Measurements from ENCODE around the gene FOXO6.

- no peak for TF ChIP-seq FOXO4 (CRISPR knock-in tag; conservative IDR thresholded peaks at IDR 0.05)
- TF ChIP-seq MLX (CRISPR knock-in tag; IDR thresholded peaks at IDR 0.05) = no peak
- no peak for TF ChIP-seq CREB1 (IDR thresholded peaks at IDR 0.05)
- no peak for TF ChIP-seq CREB1 (CRISPR knock-in tag; IDR thresholded peaks at IDR 0.05)
- TF ChIP-seq DDIT3 (CRISPR knock-in tag; IDR thresholded peaks at IDR 0.05) = no peak
These were observed 43.1 kb upstream of the FOXO6 start for GRCh38 chr1:41318135-41318534.

Measured in HepG2 (cell line).